Erythroblast (primary cell): Measurements from ENCODE around the gene KCNE1.

Experiments used
- GATA1 ChIP-seq: IDR thresholded peaks from 2 replicates; pipeline ENCODE4 v1.6.1; 2011; ENCODE audit warnings: low read depth, mild to moderate bottlenecking, control low read depth, low read length, moderate library complexity
- POLR2A ChIP-seq: IDR thresholded peaks from 2 replicates; pipeline ENCODE4 v1.6.1; 2011; ENCODE audit warnings: mild to moderate bottlenecking, low read length

- TF ChIP-seq POLR2A (no peak), GATA1 (no peak)
These were observed 28.2 kb upstream of the KCNE1 start for GRCh38 chr21:34540206-34540605.
